CD4-positive, alpha-beta memory T cell (primary cell): ENCODE measurements around the gene PLXDC2. TPM values are rescaled to one million over a fixed set of nuclear protein-coding genes. Genes with fewer than 3 reads are reported as not detected.

Source experiments
- CTCF ChIA-PET: fragments of 350-600 bp; sonication (Branson Sonifier 250); formaldehyde crosslinking; loops from one replicate; lab custom pipeline; 2021; ENCODE audit warnings: inconsistent platforms; ENCODE audit not compliant: partially characterized antibody; lab: Charles Lee
- POLR2A ChIA-PET: fragments of 350-600 bp; sonication (Branson Sonifier 250); formaldehyde crosslinking; loops from one replicate; lab custom pipeline; 2021; ENCODE audit not compliant: partially characterized antibody; lab: Charles Lee
- DNase-seq, 5 donors: peaks; one replicate each; pipeline versions ENCODE4 v3.0.0 to v3.0.0-alpha.2; 2020 to 2022; ENCODE audit warnings: mixed read lengths in 1 of 5
- H3K27ac ChIP-seq: one replicate; pipeline ENCODE4 v1.7.0; 2013; ENCODE audit warnings: low read depth, low read length
- H3K27me3 ChIP-seq: 2 replicates; pipeline ENCODE4 v1.7.0; 2013; ENCODE audit warnings: mild to moderate bottlenecking, low read length, moderate library complexity; ENCODE audit not compliant: insufficient read depth
- H3K36me3 ChIP-seq: 2 replicates; pipeline ENCODE4 v1.7.0; 2013; ENCODE audit warnings: mild to moderate bottlenecking, low read length, moderate library complexity; ENCODE audit not compliant: insufficient read depth
- H3K4me1 ChIP-seq: 2 replicates; pipeline ENCODE4 v1.7.0; 2013; ENCODE audit warnings: mild to moderate bottlenecking, low read length, moderate library complexity; ENCODE audit not compliant: insufficient read depth
- H3K4me3 ChIP-seq, 2 donors: one replicate each; pipeline ENCODE4 v1.7.0; 2013; ENCODE audit warnings: low read length in 2 of 2, mild to moderate bottlenecking in 1 of 2
- H3K9me3 ChIP-seq, 2 donors: one replicate each; pipeline ENCODE4 v1.7.0; 2013; ENCODE audit warnings: low read length in 2 of 2, control low read depth in 1 of 2; ENCODE audit not compliant: control insufficient read depth in 1 of 2
- H3K27ac Mint-ChIP-seq, 7 donors: one replicate each; pipeline ENCODE4 v1.8.0; 2020 to 2021; ENCODE audit warnings: mixed read lengths in 7 of 7, mild to moderate bottlenecking in 6 of 7, inconsistent platforms in 3 of 7, moderate library complexity in 3 of 7
- H3K27me3 Mint-ChIP-seq, 2 donors: one replicate each; pipeline ENCODE4 v1.8.0; 2020 to 2021; ENCODE audit warnings: mixed read lengths in 2 of 2
- H3K36me3 Mint-ChIP-seq, 2 donors: one replicate each; pipeline ENCODE4 v1.8.0; 2020 to 2021; ENCODE audit warnings: mixed read lengths in 2 of 2, inconsistent platforms in 1 of 2, mild to moderate bottlenecking in 1 of 2
- H3K4me1 Mint-ChIP-seq, 4 donors: one replicate each; pipeline ENCODE4 v1.8.0; 2020 to 2021; ENCODE audit warnings: mixed read lengths in 4 of 4, mild to moderate bottlenecking in 1 of 4
- H3K4me3 Mint-ChIP-seq, 8 donors: one replicate each; pipeline ENCODE4 v1.8.0; 2020 to 2021; ENCODE audit warnings: mixed read lengths in 8 of 8, mild to moderate bottlenecking in 7 of 8, moderate library complexity in 6 of 8, inconsistent platforms in 3 of 8
- H3K9me3 Mint-ChIP-seq, 8 donors: one replicate each; pipeline ENCODE4 v1.8.0; 2020 to 2021; ENCODE audit warnings: mixed read lengths in 8 of 8, mild to moderate bottlenecking in 5 of 8, inconsistent platforms in 3 of 8, moderate library complexity in 1 of 8
- intact Hi-C: fragments of 100-400 bp; cut with micrococcal nuclease; formaldehyde crosslinking; loops from one replicate; pipeline ENCODE4 v1.15.1; 2023
- polyA plus RNA-seq, 2 donors: library from polyadenylated mRNA; unstranded; fragments of 300-500 nt; fragmentation: Illumina TruSeq; gene quantifications; one replicate each; pipeline ENCODE4 v1.2.3, GENCODE V29; 2021
- total RNA-seq, 2 experiments: library from RNA; stranded (reverse); gene quantifications; one replicate each; pipeline ENCODE4 v1.2.3, GENCODE V29; 2021

The PLXDC2 gene
- total and polyA plus RNA-seq, 4 experiments from 2014 or later, result 0.90 to 1.2 TPM; not detected in 2

DNA sequence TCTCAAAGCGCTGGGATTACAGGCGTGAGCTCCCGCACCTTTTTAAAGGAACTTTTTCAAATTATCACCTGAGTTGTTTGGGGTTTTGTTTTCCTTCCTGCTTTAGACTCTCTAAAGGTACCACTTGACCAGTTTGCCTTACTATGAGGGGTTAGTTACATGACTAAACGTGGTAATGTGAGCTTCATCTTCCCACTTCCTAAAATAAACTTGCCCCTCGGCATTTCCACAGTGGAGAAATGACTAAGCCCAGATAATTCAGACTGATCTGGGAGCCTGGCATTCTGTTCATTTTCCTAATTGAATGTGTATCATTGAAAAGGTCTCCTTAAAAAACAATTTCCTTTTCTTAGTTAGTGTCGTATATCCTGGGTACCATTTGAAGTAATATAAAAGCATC lies 163.4 kb downstream of the PLXDC2 start:
- POLR2A ChIA-PET, result no interaction called here
- H3K9me3 Mint-ChIP-seq, result peaks cover 0 to 10% (median 4%) of the 10 kb centered on the region in 8 donors
- Histone ChIP-seq H3K36me3 (no peaks in the 10 kb centered on the region), H3K4me3 (no peak overlapping the region), H3K9me3 (no peaks in the 10 kb centered on the region), H3K4me1 (no peaks in the 10 kb centered on the region), H3K27me3 (no peaks in the 10 kb centered on the region), H3K27ac (no peak overlapping the region)
- no peaks in the 10 kb centered on the region for H3K4me1 Mint-ChIP-seq
- H3K27me3 Mint-ChIP-seq, result no peaks in the 10 kb centered on the region
- H3K27ac Mint-ChIP-seq, result no peak overlapping the region
- DNase-seq, result no peak
- no peak overlapping the region for H3K4me3 Mint-ChIP-seq
- no peaks in the 10 kb centered on the region for H3K36me3 Mint-ChIP-seq
- CTCF ChIA-PET, result no interaction called here
- intact Hi-C loops, result no loop called here

DNA sequence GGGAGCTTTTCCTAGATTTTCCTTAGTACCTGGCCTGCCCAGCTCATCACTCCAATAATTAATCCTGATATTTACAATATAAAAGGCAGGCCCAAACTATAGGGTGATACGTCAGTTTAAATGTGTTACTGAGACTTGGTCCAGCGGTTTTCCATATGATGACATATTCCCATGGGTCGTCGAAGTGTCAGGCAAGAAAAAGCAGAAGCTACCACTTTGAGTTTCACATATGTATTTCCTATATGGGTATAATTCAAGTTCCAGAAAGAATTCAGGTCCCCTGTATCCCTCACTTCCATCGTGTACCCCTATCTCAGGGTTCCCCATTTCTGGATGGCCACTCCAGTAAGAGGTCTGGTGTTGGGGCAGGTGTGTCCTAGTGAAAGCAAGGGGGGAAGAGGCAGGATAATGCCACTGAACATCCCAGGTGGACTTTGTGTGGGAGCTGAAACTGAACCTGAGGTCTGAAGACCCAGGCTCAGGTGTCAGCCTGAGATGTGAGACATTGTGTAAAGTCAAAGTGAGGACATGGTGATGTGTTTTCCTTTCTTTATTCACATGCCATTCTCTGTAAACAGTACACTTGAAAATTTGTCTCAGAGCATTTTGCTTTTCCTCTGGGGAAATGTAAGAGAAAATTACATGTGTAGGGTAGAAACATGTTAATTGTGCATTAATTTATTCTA lies 167.8 kb downstream of the PLXDC2 start:
- DNase-seq, result no peak
- no peak overlapping the region for H3K4me3 ChIP-seq
- ChIA-PET CTCF (no interaction called here), POLR2A (no interaction called here)
- H3K27me3 Mint-ChIP-seq, result no peaks in the 10 kb centered on the region
- no peaks in the 10 kb centered on the region for H3K9me3 ChIP-seq
- intact Hi-C loops, result no loop called here
- H3K36me3 ChIP-seq, result no peaks in the 10 kb centered on the region
- H3K27me3 ChIP-seq, result no peaks in the 10 kb centered on the region
- peaks cover 0 to 6% (median 0%) of the 10 kb centered on the region in 8 donors for H3K9me3 Mint-ChIP-seq
- H3K4me1 ChIP-seq, result no peaks in the 10 kb centered on the region
- H3K4me1 Mint-ChIP-seq, result no peaks in the 10 kb centered on the region
- H3K4me3 Mint-ChIP-seq, result no peak overlapping the region
- H3K36me3 Mint-ChIP-seq, result no peaks in the 10 kb centered on the region
- no peak overlapping the region for H3K27ac ChIP-seq
- H3K27ac Mint-ChIP-seq, result no peak overlapping the region

DNA sequence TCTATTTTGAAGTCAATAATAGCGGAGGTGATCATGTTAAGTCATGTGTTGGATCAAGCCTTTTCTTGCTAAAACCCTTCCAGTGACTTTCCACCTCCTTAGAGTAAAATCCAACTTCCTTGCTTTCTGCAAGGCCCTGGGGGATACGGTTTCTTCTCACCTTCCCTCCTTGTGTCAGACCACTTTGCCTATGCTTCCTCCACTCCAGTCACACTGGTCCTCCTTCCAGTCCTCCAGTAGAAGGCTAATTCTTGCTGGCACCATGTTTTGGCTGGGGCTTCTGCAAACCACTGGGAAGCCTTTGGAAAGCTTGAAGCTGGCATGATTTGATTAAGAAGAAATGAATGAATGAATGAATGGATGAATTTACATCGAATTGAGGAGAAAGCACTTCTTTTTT lies 169.5 kb downstream of the PLXDC2 start:
- Histone ChIP-seq H3K36me3 (no peaks in the 10 kb centered on the region), H3K27me3 (no peaks in the 10 kb centered on the region), H3K9me3 (no peaks in the 10 kb centered on the region), H3K27ac (no peak overlapping the region), H3K4me1 (no peaks in the 10 kb centered on the region), H3K4me3 (no peak overlapping the region)
- Mint-ChIP-seq H3K36me3 (no peaks in the 10 kb centered on the region), H3K9me3 (peaks cover 0 to 6% (median 0%) of the 10 kb centered on the region in 8 donors), H3K27ac (no peak overlapping the region), H3K27me3 (no peaks in the 10 kb centered on the region), H3K4me1 (no peaks in the 10 kb centered on the region), H3K4me3 (no peak overlapping the region)
- intact Hi-C loops, result no loop called here
- POLR2A ChIA-PET, result no interaction called here
- CTCF ChIA-PET, result no interaction called here
- no peak for DNase-seq

DNA sequence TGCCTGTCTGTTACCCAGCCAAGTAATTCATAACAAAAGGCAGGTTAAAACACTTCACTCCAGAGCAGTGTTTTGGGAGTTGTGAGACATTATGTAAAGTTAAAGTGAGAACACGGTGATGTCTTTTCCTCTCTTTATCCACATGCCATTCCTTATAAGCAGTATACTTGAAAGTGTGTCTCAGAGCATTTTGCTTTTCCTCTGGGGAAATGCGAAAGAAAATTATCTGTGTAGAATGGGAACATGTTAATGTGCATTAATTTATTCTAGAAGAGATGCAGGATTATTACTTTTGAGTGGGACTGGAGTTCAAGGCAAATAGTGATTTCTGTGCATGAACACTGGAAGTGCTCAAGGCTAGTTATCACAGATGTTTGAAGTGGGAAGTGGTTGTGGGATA lies 170.4 kb downstream of the PLXDC2 start:
- ChIA-PET POLR2A (no interaction called here), CTCF (no interaction called here)
- no peak overlapping the region for H3K27ac ChIP-seq

DNA sequence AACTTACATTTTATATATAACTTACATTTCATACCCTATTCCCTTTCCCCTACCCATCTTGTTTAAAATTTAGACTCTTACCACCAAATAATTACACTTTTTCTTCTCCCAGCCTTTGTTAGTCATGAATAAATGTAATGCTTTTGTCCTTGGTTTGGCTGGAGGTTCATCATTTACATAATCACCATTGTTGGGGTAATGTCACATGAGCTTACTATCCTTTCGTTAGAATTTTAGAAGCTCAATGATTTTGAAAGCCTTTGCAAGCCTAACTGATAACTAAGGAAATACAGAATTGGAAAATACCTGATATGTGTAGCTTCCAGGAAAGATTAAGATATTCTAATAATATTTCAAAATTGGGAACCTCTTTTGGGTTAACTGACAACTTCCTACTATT lies 171.7 kb downstream of the PLXDC2 start:
- no peaks in the 10 kb centered on the region for H3K36me3 ChIP-seq
- no peak for DNase-seq
- H3K27ac Mint-ChIP-seq, result no peak overlapping the region
- no peaks in the 10 kb centered on the region for H3K27me3 ChIP-seq
- H3K4me3 ChIP-seq, result no peak overlapping the region
- intact Hi-C loops, result no loop called here
- ChIA-PET POLR2A (no interaction called here), CTCF (no interaction called here)
- H3K27ac ChIP-seq, result no peak overlapping the region
- H3K9me3 Mint-ChIP-seq, result peaks cover 0 to 4% (median 0%) of the 10 kb centered on the region in 8 donors
- H3K4me3 Mint-ChIP-seq, result no peak overlapping the region
- H3K4me1 Mint-ChIP-seq, result no peaks in the 10 kb centered on the region
- no peaks in the 10 kb centered on the region for H3K9me3 ChIP-seq
- H3K4me1 ChIP-seq, result no peaks in the 10 kb centered on the region
- H3K27me3 Mint-ChIP-seq, result no peaks in the 10 kb centered on the region
- H3K36me3 Mint-ChIP-seq, result no peaks in the 10 kb centered on the region

More for the DNA sequence above, 170.4 kb downstream of the PLXDC2 start:
- no peaks in the 10 kb centered on the region for H3K36me3 ChIP-seq
- Mint-ChIP-seq H3K36me3 (no peaks in the 10 kb centered on the region), H3K9me3 (peaks cover 0 to 4% (median 0%) of the 10 kb centered on the region in 8 donors), H3K4me1 (no peaks in the 10 kb centered on the region), H3K4me3 (no peak overlapping the region), H3K27ac (no peak overlapping the region), H3K27me3 (no peaks in the 10 kb centered on the region)
- no peaks in the 10 kb centered on the region for H3K9me3 ChIP-seq
- no peak overlapping the region for H3K4me3 ChIP-seq
- no peaks in the 10 kb centered on the region for H3K27me3 ChIP-seq
- no peak for DNase-seq
- intact Hi-C loops, result no loop called here
- H3K4me1 ChIP-seq, result no peaks in the 10 kb centered on the region

DNA sequence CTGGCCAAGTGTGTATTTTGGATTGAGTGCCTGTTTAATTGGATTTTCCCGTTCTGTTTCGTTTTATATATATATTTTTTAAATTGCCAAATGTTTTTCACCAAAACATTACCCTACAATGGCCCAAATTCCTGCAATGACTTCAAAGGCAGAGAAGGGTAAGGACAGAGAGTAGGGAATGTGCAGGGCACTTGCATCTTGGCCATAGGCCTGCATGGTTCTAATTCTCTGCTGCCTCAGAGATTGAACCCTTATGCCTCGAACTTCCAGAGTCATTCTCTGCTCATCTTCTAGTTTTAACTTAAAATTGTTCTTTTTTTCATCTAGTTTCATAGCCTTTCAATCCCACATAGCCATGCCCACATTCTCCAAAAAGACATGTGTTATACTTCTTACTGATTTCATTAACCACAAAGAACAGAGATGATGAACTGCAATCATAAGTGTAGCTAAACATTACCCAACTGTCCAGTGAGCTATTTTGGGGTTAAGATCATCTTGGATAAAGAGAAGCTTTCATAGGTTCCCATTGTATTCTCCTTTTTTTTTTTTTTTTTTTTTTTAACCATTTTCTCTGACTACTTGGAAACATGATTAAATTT lies 177.6 kb downstream of the PLXDC2 start:
- H3K9me3 ChIP-seq, result no peaks in the 10 kb centered on the region
- H3K36me3 ChIP-seq, result no peaks in the 10 kb centered on the region
- H3K27ac ChIP-seq, result no peak overlapping the region
- H3K27me3 Mint-ChIP-seq, result no peaks in the 10 kb centered on the region
- H3K27ac Mint-ChIP-seq, result no peak overlapping the region
- no peaks in the 10 kb centered on the region for H3K4me1 ChIP-seq
- CTCF ChIA-PET, result no interaction called here
- no peak overlapping the region for H3K4me3 ChIP-seq
- no peak for DNase-seq
- POLR2A ChIA-PET, result no interaction called here
- H3K9me3 Mint-ChIP-seq, result peaks cover 0 to 8% (median 2%) of the 10 kb centered on the region in 8 donors
- intact Hi-C loops, result no loop called here
- no peaks in the 10 kb centered on the region for H3K36me3 Mint-ChIP-seq
- no peaks in the 10 kb centered on the region for H3K4me1 Mint-ChIP-seq
- no peak overlapping the region for H3K4me3 Mint-ChIP-seq
- no peaks in the 10 kb centered on the region for H3K27me3 ChIP-seq

DNA sequence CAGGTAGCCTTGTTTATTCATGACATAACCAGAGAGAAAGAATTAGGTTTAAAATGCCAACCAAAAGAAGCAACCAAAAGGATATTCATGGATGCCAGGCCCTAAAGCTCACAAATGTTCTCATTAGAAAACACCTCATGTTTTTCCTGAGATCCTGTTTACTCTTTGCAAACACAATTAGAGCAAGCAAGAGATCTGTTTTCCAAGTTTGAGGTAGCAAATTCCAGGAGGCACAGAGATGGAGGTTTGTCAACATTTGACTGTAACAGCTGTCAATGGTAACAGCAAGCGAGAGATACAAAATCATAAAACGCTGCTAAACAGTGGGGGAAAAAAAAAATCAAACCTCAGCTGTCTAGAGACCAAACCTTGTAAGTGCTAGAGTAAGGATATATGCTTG lies 182.2 kb downstream of the PLXDC2 start:
- H3K27ac Mint-ChIP-seq, result no peak overlapping the region
- H3K27me3 Mint-ChIP-seq, result no peaks in the 10 kb centered on the region
- Histone ChIP-seq H3K36me3 (no peaks in the 10 kb centered on the region), H3K27me3 (no peaks in the 10 kb centered on the region), H3K27ac (no peak overlapping the region), H3K4me1 (no peaks in the 10 kb centered on the region), H3K4me3 (no peak overlapping the region), H3K9me3 (no peaks in the 10 kb centered on the region)
- ChIA-PET CTCF (no interaction called here), POLR2A (no interaction called here)
- H3K36me3 Mint-ChIP-seq, result no peaks in the 10 kb centered on the region
- intact Hi-C loops, result no loop called here
- no peaks in the 10 kb centered on the region for H3K4me1 Mint-ChIP-seq
- no peak overlapping the region for H3K4me3 Mint-ChIP-seq
- H3K9me3 Mint-ChIP-seq, result peaks cover 0 to 13% (median 5%) of the 10 kb centered on the region in 8 donors
- no peak for DNase-seq
